GM12873 (cell line): Measurements from ENCODE around the gene SSBP3.

Experiments
- CTCF ChIP-seq: IDR thresholded peaks from 2 replicates; pipeline ENCODE4 v1.5.1; 2012; ENCODE audit warnings: low read depth, mild to moderate bottlenecking, moderate library complexity, low read length, control low read depth; ENCODE audit not compliant: insufficient read depth; ENCODE audit errors: missing control alignments

The SSBP3 gene

GRCh38 chr1:54287176-54287650 lies 119.0 kb downstream of the SSBP3 start:
- TF ChIP-seq CTCF = no peak

- no peak for TF ChIP-seq CTCF
Measured at GRCh38 chr1:54285815-54286345, 120.3 kb downstream of the SSBP3 start.

- TF ChIP-seq CTCF = no peak
Measured at GRCh38 chr1:54284781-54285529, 121.2 kb downstream of the SSBP3 start.

GRCh38 chr1:54283635-54284385 lies 122.4 kb downstream of the SSBP3 start:
- no peak for TF ChIP-seq CTCF

GRCh38 chr1:54282101-54282847 lies 123.9 kb downstream of the SSBP3 start:
- no peak for TF ChIP-seq CTCF

- no peak for TF ChIP-seq CTCF
Measured at GRCh38 chr1:54280651-54281050, 125.5 kb downstream of the SSBP3 start.
